Hepatic stellate cell (primary cell): ENCODE results near the gene BAHCC1.
"Not testable (repeated sequence)": the region's sequence is repeated elsewhere in the genome, so short reads cannot be mapped to it uniquely, and the experiment has no call there.

Source experiments
- DNase-seq: peaks from one replicate; pipeline ENCODE4 v3.0.0; 2011; ENCODE audit warnings: low spot score

The BAHCC1 gene

GRCh38 chr17:81394921-81395599 is at the start of gene BAHCC1:
Gene BAHCC1, plus strand, starts transcription at chr17:81395457. Its CDS starts 4,283 bp downstream, at chr17:81399740.
- DNase-seq, result peak; percentile 100

GRCh38 chr17:81346090-81346907 is 49.0 kb upstream of the BAHCC1 start:
- DNase-seq, result peak; percentile 99

DNA sequence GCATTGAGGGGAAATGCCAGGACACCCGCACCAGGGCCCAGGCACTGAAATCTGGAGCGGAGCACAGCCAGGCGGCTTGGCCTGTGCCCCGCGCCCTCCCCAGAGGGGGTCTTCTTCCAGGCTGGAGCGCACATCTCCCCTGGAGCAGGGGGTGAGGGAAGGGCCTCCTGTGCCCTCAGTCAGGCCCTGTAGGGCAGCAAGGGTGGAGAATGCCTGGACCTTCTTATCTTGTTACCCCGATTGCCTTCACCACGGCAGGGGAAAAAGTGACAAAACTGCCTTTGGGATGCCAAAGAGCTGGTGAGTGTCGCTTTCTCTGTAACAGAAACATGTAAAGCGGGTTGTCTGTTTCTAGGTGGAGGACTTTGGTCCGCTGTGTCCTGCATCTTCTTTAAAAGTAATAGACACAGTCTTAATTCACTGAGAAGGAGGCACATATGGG is 48.3 kb upstream of the BAHCC1 start:
- no peak for DNase-seq

- no peak for DNase-seq
These were observed 47.8 kb upstream of the BAHCC1 start for GRCh38 chr17:81347437-81347836.

DNA sequence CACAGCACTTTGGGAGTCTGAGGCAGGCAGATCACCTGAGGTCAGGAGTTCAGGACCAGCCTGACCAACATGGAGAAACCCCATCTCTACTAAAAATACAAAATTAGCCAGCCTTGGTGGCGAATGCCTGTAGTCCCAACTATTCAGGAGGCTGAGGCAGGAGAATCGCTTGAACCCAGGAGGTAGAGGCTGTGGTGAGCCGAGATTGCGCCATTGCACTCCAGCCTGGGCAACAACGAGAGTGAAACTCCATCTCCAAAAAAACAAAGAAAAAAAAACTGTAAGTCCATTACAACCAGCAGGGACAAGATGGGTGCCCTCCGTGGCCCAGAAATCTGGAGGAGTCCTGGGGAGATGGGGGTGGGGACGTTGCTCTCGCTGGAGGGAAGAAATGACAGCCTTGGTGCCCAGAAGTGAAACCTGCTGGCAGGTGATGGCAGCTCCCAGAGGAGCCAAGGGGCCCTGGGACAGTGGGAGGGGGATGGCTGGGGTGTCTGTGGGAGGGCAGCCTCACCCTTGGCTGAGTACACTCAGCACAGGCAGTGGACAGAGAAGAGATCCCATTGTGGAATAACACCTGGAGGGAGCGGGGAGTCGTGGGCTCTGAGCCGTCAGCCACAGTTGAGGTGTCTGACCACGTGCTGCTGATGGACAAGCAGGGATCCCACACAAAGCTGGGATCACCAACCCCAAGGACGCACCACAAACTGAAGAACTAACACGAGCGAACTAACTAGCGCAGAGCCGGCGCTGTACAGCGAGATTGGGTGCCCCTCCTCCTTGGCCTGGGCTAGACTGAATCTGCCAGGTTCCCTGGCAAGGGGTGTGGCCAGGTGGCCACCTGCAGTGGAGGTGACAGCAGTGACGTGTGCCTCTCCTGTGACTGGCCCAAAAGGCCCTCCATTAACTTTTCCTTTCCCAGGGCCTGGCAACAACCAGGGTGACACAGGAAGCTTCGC is 46.9 kb upstream of the BAHCC1 start:
- no peak for DNase-seq

DNA sequence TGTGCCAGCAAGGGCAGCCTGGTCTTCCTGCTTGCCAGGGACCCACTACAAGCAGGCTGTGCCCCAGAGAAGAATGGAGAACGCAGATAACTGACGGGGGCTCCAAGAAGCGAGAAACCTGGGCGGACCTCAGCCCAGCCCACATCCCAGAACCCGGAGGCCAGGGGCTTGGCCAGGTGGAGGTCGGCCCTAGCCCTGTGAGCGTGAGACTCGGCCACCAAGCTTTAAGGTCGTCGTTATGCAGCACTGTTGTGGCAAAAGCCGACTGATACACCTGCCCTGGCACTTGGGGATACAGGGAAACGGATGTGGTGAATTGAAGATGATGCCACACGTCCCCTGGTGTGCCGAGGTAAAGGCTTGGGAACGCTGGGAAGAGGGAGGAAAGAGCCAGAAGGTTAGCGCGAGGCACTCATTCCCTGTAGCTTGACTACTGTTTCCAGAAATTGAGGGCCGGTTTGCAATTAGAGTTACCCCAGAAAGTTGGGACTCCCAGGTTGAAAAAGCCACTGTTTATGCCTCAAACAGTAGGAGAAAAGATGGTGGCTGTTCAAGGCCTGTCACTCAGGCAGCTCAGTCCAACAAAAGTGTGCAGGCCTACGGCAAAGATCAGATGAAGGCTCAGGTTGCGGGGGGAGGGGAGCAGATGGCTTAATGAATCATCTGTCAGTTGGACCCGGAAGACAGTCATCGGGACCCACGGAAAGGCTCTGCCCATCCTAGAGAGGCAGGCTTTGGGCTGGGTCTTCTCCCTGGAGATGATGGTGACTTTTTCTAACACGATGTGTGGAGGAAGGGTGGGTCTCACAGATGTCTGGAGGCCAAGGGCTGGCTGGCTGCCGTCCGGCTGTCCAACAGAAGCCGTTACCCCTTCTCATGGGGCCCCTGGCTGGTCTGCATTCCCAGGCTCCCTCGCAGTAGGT is 45.6 kb upstream of the BAHCC1 start:
- no peak for DNase-seq

DNA sequence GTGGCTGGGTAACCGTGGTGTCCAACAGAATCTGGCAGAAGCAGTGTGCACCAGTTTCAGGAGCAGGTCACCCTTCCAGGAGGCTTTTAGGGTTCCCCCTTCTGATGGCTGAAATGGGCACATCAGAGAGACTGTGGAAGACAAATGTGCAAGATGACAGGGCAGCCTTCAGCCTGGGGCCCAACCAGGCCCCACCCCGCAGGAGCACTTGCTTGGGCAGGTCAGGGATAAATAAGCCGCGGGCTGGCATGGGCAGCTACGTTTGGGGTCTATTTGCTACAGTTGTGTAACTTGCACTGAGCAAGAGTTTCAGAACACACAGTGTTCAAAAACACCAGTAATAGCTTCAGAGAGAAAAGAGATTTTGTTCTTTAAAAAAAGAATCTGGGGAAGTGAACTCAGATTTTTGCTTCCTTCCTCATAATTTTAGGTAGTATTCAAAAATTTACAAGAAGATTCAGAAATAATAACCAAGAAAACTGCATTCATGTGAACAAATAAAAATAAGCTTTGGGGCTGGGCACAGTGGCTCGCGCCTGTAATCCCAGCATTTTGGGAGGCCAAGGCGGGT is 44.9 kb upstream of the BAHCC1 start:
- no peak for DNase-seq

DNA sequence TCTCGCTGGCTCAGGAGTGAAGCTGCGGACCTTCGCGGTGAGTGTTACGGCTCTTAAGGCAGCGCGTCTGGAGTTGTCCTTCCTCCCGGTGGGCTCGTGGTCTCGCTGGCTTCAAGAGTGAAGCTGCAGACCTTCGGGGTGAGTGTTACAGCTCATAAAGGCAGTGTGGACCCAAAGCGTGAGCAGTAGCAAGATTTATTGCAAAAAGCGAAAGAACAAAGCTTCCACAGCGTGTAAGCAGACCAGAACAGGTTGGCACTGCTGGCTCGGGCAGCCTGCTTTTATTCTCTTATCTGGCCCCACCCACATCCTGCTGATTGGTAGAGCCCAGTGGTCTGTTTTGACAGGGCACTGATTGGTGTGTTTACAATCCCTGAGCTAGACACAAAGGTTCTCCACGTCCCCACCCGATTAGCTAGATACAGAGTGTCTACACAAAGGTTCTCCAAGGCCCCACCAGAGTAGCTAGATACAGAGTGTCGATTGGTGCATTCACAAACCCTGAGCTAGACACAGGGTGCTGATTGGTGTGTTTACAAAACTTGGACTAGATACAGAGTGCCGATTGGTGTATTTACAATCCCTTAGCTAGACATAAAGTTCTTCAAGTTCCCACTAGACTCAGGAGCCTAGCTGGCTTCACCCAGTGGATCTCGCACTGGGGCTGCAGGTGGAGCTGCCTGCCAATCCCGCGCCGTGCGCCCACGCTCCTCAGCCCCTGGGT is 43.8 kb upstream of the BAHCC1 start:
- DNase-seq, result not testable (repeated sequence)

DNA sequence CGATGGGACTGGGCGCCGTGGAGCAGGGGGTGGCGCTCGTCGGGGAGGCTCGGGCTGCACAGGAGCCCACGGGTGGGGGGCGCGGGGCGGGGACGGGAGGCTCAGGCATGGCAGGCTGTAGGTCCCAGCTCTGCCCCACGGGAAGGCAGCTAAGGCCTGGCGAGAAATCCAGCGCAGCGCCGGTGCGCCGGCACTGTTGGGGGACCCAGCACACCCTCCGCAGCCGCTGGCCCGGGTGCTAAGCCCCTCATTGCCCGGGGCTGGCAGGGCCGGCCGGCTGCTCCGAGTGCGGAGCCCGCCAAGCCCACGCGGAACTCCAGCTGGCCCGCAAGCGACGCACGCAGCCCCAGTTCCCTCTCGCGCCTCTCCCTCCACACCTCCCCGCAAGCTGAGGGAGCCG is 43.2 kb upstream of the BAHCC1 start:
- DNase-seq, result not testable (repeated sequence)

DNA sequence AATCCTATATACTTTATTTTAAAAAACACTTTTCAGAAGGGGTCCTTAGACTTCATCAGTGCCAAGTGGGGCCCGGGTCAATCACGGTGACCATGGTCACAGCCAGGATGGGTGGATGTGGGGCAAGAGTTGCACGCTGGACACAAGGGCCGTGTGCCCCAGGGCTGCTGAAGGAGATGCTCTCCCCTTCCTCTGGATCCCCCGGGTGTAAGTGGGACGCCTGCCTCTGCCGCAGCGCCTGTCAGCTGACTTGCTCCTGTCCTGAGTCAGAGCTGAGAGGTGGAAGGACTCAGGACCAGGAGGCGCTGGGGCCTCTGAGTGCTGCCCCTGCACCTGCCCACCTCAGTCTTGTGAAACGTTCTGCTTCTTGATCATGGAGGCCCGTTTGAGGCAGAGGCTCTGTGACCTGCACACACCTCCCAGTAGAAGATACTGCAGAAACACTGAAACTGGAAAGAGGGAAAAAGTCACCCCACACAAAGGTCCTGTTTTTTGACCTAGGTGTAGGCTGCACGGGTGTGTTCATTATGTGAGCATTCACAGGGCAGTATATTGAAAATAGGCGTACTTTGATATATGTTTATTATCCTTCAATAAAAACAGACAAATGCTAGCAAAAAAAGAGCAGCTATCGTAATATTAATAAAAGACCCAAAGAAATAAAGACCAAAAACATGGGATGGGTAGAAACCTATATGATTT is 40.9 kb upstream of the BAHCC1 start:
- DNase-seq, result no peak

- no peak for DNase-seq
These were observed 40.3 kb upstream of the BAHCC1 start for GRCh38 chr17:81354954-81355347.

- no peak for DNase-seq
These were observed 36.0 kb upstream of the BAHCC1 start for GRCh38 chr17:81359218-81359617.

- DNase-seq, result not testable (repeated sequence)
These were observed 33.3 kb upstream of the BAHCC1 start for GRCh38 chr17:81362001-81362400.

- no peak for DNase-seq
These were observed 30.7 kb upstream of the BAHCC1 start for GRCh38 chr17:81364278-81365147.

DNA sequence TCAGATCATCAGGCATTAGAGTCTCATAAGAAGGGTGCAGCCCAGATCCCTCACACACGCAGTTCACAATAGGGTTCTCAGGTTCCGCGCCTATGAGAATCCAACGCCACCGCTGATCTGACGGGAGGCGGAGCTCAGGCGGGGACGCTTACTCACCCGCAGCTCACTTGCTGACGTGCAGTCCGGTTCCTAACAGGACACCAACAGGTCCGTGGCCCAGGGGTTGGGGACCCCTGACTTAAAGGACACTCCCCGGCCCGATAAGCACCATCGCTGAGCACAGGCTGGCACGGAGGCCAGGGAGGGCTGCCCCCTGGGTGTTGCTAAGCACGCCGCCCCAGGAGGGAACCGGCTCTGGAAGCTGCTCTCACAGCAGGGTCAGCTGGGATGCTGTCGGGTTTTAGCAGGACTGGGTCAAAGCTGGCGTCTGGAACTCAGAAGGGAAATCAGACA is 30.1 kb upstream of the BAHCC1 start:
- DNase-seq, result no peak

- no peak for DNase-seq
These were observed 29.4 kb upstream of the BAHCC1 start for GRCh38 chr17:81365601-81366585.

DNA sequence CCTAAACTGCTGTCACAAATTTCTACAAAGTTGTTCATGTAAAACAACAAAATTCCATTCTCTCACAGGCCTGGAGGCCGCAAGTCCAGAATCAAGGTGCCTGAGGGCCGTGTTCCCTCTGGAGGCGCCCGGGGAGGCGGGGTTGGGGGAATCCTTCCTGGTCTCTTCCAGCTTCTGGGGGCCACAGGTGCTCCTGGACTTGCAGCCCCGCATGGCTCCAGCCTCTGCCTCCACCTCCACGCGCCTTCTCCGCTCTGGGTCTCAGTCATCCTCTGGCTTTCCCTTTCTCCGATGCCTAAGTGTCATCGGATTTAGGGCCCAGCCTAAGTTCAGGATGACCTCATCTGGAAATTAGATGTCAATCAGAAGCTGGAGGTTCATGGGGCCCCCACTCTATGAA is 28.6 kb upstream of the BAHCC1 start:
- no peak for DNase-seq
